LoVo (cell line): ENCODE data around the gene SRCIN1.
A peak's percentile ranks its signal among the peaks of the same experiment; 100 is the strongest.

Source experiments
- DNase-seq: peaks from one replicate; pipeline ENCODE4 v3.0.0-alpha.2; 2016; ENCODE audit warnings: low spot score

SRCIN1 gene

GRCh38 chr17:38563362-38564253 lies 42.1 kb downstream of the SRCIN1 start:
- DNase-seq = no peak

GRCh38 chr17:38562903-38563302 lies 42.8 kb downstream of the SRCIN1 start:
- no peak for DNase-seq

- no peak for DNase-seq
Measured at GRCh38 chr17:38562215-38562569, 43.6 kb downstream of the SRCIN1 start.

- DNase-seq = no peak
Measured at GRCh38 chr17:38561416-38562214, 44.1 kb downstream of the SRCIN1 start.

- no peak for DNase-seq
Measured at GRCh38 chr17:38560503-38561318, 45.0 kb downstream of the SRCIN1 start.

- DNase-seq = no peak
Measured at GRCh38 chr17:38559880-38560230, 45.9 kb downstream of the SRCIN1 start.

- DNase-seq = peak; percentile 94
Measured at GRCh38 chr17:38559051-38559879, 46.5 kb downstream of the SRCIN1 start.

- peak; percentile 18 for DNase-seq
Measured at GRCh38 chr17:38558728-38559050, 47.1 kb downstream of the SRCIN1 start.

GRCh38 chr17:38557836-38558727 lies 47.7 kb downstream of the SRCIN1 start:
- peak; percentile 97 for DNase-seq

GRCh38 chr17:38557396-38557795 lies 48.4 kb downstream of the SRCIN1 start:
- no peak for DNase-seq

GRCh38 chr17:38556239-38556638 lies 49.5 kb downstream of the SRCIN1 start:
- DNase-seq = no peak

GRCh38 chr17:38554430-38555350 lies 51.1 kb downstream of the SRCIN1 start:
- no peak for DNase-seq

GRCh38 chr17:38552343-38552742 lies 53.4 kb downstream of the SRCIN1 start:
- DNase-seq = no peak

- no peak for DNase-seq
Measured at GRCh38 chr17:38551121-38551520, 54.6 kb downstream of the SRCIN1 start.

- no peak for DNase-seq
Measured at GRCh38 chr17:38550661-38551060, 55.1 kb downstream of the SRCIN1 start.

GRCh38 chr17:38549285-38549684 lies 56.5 kb downstream of the SRCIN1 start:
- no peak for DNase-seq

GRCh38 chr17:38547444-38547843 lies 58.3 kb downstream of the SRCIN1 start:
- no peak for DNase-seq

GRCh38 chr17:38546396-38546795 lies 59.4 kb downstream of the SRCIN1 start:
- no peak for DNase-seq

GRCh38 chr17:38545531-38546225 lies 60.1 kb downstream of the SRCIN1 start:
- no peak for DNase-seq
